ENCODE measurements around the gene CERK. TPM values are rescaled to one million over a fixed set of nuclear protein-coding genes. Genes with fewer than 3 reads are reported as not detected.

Gene CERK
- total RNA-seq, 5 donors from 2014 or later (not counting 1 experiment from before 2014, with no cell fraction given) = 77.4 to 155 (median 125) TPM

GRCh38 chr22:46699091-46699490, 39.0 kb downstream of the CERK start:
- Mint-ChIP-seq H3K27ac (no peak overlapping the region), H3K27me3 (no peaks in the 10 kb centered on the region), H3K9me3 (no peaks in the 10 kb centered on the region), H3K4me1 (no peaks in the 10 kb centered on the region), H3K4me3 (no peak overlapping the region), H3K36me3 (peaks cover 40% of the 10 kb centered on the region)
- Histone ChIP-seq H3K9me3 (no peaks in the 10 kb centered on the region), H3K4me3 (ENCODE audit: control insufficient read depth in 1 of 2, extremely low read depth in 1 of 2, low read length in 1 of 2) (no peak overlapping the region), H3K27ac (ENCODE audit: low read length) (no peak overlapping the region), H3K4me1 (ENCODE audit: control insufficient read depth in 1 of 2, extremely low read depth in 1 of 2, insufficient read depth in 2 of 2, low read length in 2 of 2) (no peaks in the 10 kb centered on the region), H3K36me3 (ENCODE audit: control insufficient read depth in 2 of 2, extremely low read depth in 1 of 2, insufficient read depth in 1 of 2, low read length in 1 of 2) (peaks cover 51 to 89% of the 10 kb centered on the region in 2 donors), H3K27me3 (replicated peaks in 1 of 2; ENCODE audit: control insufficient read depth in 2 of 2, extremely low read depth in 1 of 2, insufficient read depth in 2 of 2, low read length in 1 of 2) (no peaks in the 10 kb centered on the region)
- POLR2A ChIA-PET = no interaction called here
- DNase-seq (no peak), ATAC-seq (replicated peaks in 1 of 4) (no peak)
- CTCF ChIA-PET = no interaction called here
- 98% methylated on average over 8 of the region's 17 CpGs for WGBS (ENCODE audit: insufficient coverage)

GRCh38 chr22:46697811-46698515, 40.1 kb downstream of the CERK start:
- H3K9me3 Mint-ChIP-seq = no peaks in the 10 kb centered on the region
- no peak overlapping the region for H3K27ac Mint-ChIP-seq
- POLR2A ChIA-PET = interaction anchor here in 1 of 2 donors (0.7 kb wide), 1 partner anchor 153 kb away, joined by 6 read pairs; no protein-coding TSS in a partner anchor
- peaks cover 54 to 90% of the 10 kb centered on the region in 2 donors for H3K36me3 ChIP-seq (ENCODE audit: control insufficient read depth in 2 of 2, extremely low read depth in 1 of 2, insufficient read depth in 1 of 2, low read length in 1 of 2)
- no peaks in the 10 kb centered on the region for H3K9me3 ChIP-seq
- CTCF ChIA-PET = no interaction called here
- no peak for DNase-seq
- H3K36me3 Mint-ChIP-seq = peaks cover 41% of the 10 kb centered on the region
- no peaks in the 10 kb centered on the region for H3K27me3 Mint-ChIP-seq
- no peaks in the 10 kb centered on the region for H3K4me1 Mint-ChIP-seq
- no peak overlapping the region for H3K27ac ChIP-seq (ENCODE audit: low read length)
- H3K27me3 ChIP-seq (replicated peaks in 1 of 2; ENCODE audit: control insufficient read depth in 2 of 2, extremely low read depth in 1 of 2, insufficient read depth in 2 of 2, low read length in 1 of 2) = no peaks in the 10 kb centered on the region
- ATAC-seq (replicated peaks in 1 of 4) = no peak
- H3K4me3 ChIP-seq (ENCODE audit: control insufficient read depth in 1 of 2, extremely low read depth in 1 of 2, low read length in 1 of 2) = no peak overlapping the region
- 90% methylated on average over 22 of the region's 24 CpGs for WGBS (ENCODE audit: insufficient coverage)
- no peaks in the 10 kb centered on the region for H3K4me1 ChIP-seq (ENCODE audit: control insufficient read depth in 1 of 2, extremely low read depth in 1 of 2, insufficient read depth in 2 of 2, low read length in 2 of 2)
- H3K4me3 Mint-ChIP-seq = no peak overlapping the region

GRCh38 chr22:46696614-46697013, 41.4 kb downstream of the CERK start:
- H3K36me3 Mint-ChIP-seq = peaks cover 41% of the 10 kb centered on the region
- ChIA-PET CTCF (no interaction called here), POLR2A (no interaction called here)
- no peaks in the 10 kb centered on the region for H3K4me1 ChIP-seq (ENCODE audit: control insufficient read depth in 1 of 2, extremely low read depth in 1 of 2, insufficient read depth in 2 of 2, low read length in 2 of 2)
- H3K4me3 ChIP-seq (ENCODE audit: control insufficient read depth in 1 of 2, extremely low read depth in 1 of 2, low read length in 1 of 2) = no peak overlapping the region
- no peak overlapping the region for H3K27ac Mint-ChIP-seq
- no peaks in the 10 kb centered on the region for H3K27me3 Mint-ChIP-seq
- H3K9me3 Mint-ChIP-seq = no peaks in the 10 kb centered on the region
- ATAC-seq (replicated peaks in 1 of 4) = no peak
- no peak overlapping the region for H3K4me3 Mint-ChIP-seq
- no peaks in the 10 kb centered on the region for H3K9me3 ChIP-seq
- no peaks in the 10 kb centered on the region for H3K4me1 Mint-ChIP-seq
- H3K36me3 ChIP-seq (ENCODE audit: control insufficient read depth in 2 of 2, extremely low read depth in 1 of 2, insufficient read depth in 1 of 2, low read length in 1 of 2) = peaks cover 56 to 89% of the 10 kb centered on the region in 2 donors
- no peak overlapping the region for H3K27ac ChIP-seq (ENCODE audit: low read length)
- no peaks in the 10 kb centered on the region for H3K27me3 ChIP-seq (replicated peaks in 1 of 2; ENCODE audit: control insufficient read depth in 2 of 2, extremely low read depth in 1 of 2, insufficient read depth in 2 of 2, low read length in 1 of 2)
- WGBS (ENCODE audit: insufficient coverage) = 94% methylated on average over 5 of the region's 10 CpGs
- DNase-seq = no peak

- Histone ChIP-seq H3K9me3 (no peaks in the 10 kb centered on the region), H3K4me1 (ENCODE audit: control insufficient read depth in 1 of 2, extremely low read depth in 1 of 2, insufficient read depth in 2 of 2, low read length in 2 of 2) (no peaks in the 10 kb centered on the region), H3K27me3 (replicated peaks in 1 of 2; ENCODE audit: control insufficient read depth in 2 of 2, extremely low read depth in 1 of 2, insufficient read depth in 2 of 2, low read length in 1 of 2) (no peaks in the 10 kb centered on the region), H3K4me3 (ENCODE audit: control insufficient read depth in 1 of 2, extremely low read depth in 1 of 2, low read length in 1 of 2) (no peak overlapping the region), H3K27ac (ENCODE audit: low read length) (no peak overlapping the region), H3K36me3 (ENCODE audit: control insufficient read depth in 2 of 2, extremely low read depth in 1 of 2, insufficient read depth in 1 of 2, low read length in 1 of 2) (peaks cover 56 to 89% of the 10 kb centered on the region in 2 donors)
- DNase-seq (no peak), ATAC-seq (replicated peaks in 1 of 4) (no peak)
- Mint-ChIP-seq H3K4me3 (no peak overlapping the region), H3K27me3 (no peaks in the 10 kb centered on the region), H3K27ac (no peak overlapping the region), H3K9me3 (no peaks in the 10 kb centered on the region), H3K36me3 (peaks cover 44% of the 10 kb centered on the region), H3K4me1 (no peaks in the 10 kb centered on the region)
- CTCF ChIA-PET = no interaction called here
- 98% methylated on average over 11 of the region's 11 CpGs for WGBS (ENCODE audit: insufficient coverage)
- POLR2A ChIA-PET = no interaction called here
These were observed 41.9 kb downstream of the CERK start for GRCh38 chr22:46696229-46696518.

- H3K27ac Mint-ChIP-seq = peak overlapping the region in 1 of 2 donors; percentile 22
- Histone ChIP-seq H3K27me3 (replicated peaks in 1 of 2; ENCODE audit: control insufficient read depth in 2 of 2, extremely low read depth in 1 of 2, insufficient read depth in 2 of 2, low read length in 1 of 2) (no peaks in the 10 kb centered on the region), H3K9me3 (no peaks in the 10 kb centered on the region), H3K4me1 (ENCODE audit: control insufficient read depth in 1 of 2, extremely low read depth in 1 of 2, insufficient read depth in 2 of 2, low read length in 2 of 2) (no peaks in the 10 kb centered on the region), H3K27ac (ENCODE audit: low read length) (no peak overlapping the region), H3K4me3 (ENCODE audit: control insufficient read depth in 1 of 2, extremely low read depth in 1 of 2, low read length in 1 of 2) (no peak overlapping the region), H3K36me3 (ENCODE audit: control insufficient read depth in 2 of 2, extremely low read depth in 1 of 2, insufficient read depth in 1 of 2, low read length in 1 of 2) (peaks cover 53 to 89% of the 10 kb centered on the region in 2 donors)
- H3K36me3 Mint-ChIP-seq = peaks cover 45% of the 10 kb centered on the region
- no peaks in the 10 kb centered on the region for H3K27me3 Mint-ChIP-seq
- no peak for DNase-seq
- H3K4me3 Mint-ChIP-seq = no peak overlapping the region
- no peaks in the 10 kb centered on the region for H3K4me1 Mint-ChIP-seq
- ATAC-seq (replicated peaks in 1 of 4) = no peak
- H3K9me3 Mint-ChIP-seq = no peaks in the 10 kb centered on the region
- WGBS (ENCODE audit: insufficient coverage) = 84% methylated on average over 19 of the region's 25 CpGs
- ChIA-PET POLR2A (no interaction called here), CTCF (no interaction called here)
These were observed 42.5 kb downstream of the CERK start for GRCh38 chr22:46695346-46696228.

- no peak for DNase-seq
- Histone ChIP-seq H3K4me3 (ENCODE audit: control insufficient read depth in 1 of 2, extremely low read depth in 1 of 2, low read length in 1 of 2) (no peak overlapping the region), H3K36me3 (ENCODE audit: control insufficient read depth in 2 of 2, extremely low read depth in 1 of 2, insufficient read depth in 1 of 2, low read length in 1 of 2) (peaks cover 53 to 93% of the 10 kb centered on the region in 2 donors), H3K4me1 (ENCODE audit: control insufficient read depth in 1 of 2, extremely low read depth in 1 of 2, insufficient read depth in 2 of 2, low read length in 2 of 2) (no peaks in the 10 kb centered on the region), H3K27me3 (replicated peaks in 1 of 2; ENCODE audit: control insufficient read depth in 2 of 2, extremely low read depth in 1 of 2, insufficient read depth in 2 of 2, low read length in 1 of 2) (no peaks in the 10 kb centered on the region), H3K9me3 (no peaks in the 10 kb centered on the region), H3K27ac (ENCODE audit: low read length) (no peak overlapping the region)
- 94% methylated on average over 14 of the region's 15 CpGs for WGBS (ENCODE audit: insufficient coverage)
- Mint-ChIP-seq H3K9me3 (no peaks in the 10 kb centered on the region), H3K36me3 (peaks cover 48% of the 10 kb centered on the region), H3K4me3 (no peak overlapping the region), H3K27me3 (no peaks in the 10 kb centered on the region), H3K27ac (no peak overlapping the region), H3K4me1 (peaks cover 0 to under 1% (median 0%) of the 10 kb centered on the region in 3 donors)
- no peak for ATAC-seq (replicated peaks in 1 of 4)
- POLR2A ChIA-PET = interaction anchor here in 1 of 2 donors (0.6 kb wide), 1 partner anchor 346 kb away, joined by 3 read pairs; no protein-coding TSS in a partner anchor
- CTCF ChIA-PET = no interaction called here
These were observed 43.5 kb downstream of the CERK start for GRCh38 chr22:46694416-46695170.
